ENCODE measurements around the gene MYL5. TPM values are rescaled to one million over a fixed set of nuclear protein-coding genes. Genes with fewer than 3 reads are reported as not detected.
"Not testable (repeated sequence)": the region's sequence is repeated elsewhere in the genome, so short reads cannot be mapped to it uniquely, and the experiment has no call there.

MYL5 gene
- total and polyA plus RNA-seq, 8 donors: 4.0 to 29.3 (median 5.7) TPM

DNA sequence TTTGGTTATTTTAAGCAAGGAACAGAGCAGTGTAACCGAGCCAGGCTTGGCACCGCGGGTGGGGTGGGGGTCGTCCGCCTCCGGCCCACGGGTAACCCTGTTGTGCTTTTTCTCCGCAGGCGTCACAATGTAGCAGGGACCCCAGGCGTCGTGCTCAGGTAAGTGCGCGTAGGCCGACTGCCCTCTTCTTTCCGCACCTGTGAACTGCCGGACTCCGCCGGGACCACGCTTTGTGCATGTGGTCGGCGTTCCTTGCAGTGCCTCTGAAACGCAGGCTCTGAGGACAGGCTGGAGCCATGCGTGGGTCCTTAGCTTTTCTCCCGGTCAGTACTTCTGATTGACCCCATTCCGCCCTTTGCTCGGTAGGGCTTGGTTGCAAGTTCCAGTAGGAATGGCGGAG lies 56.2 kb downstream of the MYL5 start:
- ATAC-seq (no peak), FAIRE-seq (no peak), DNase-seq (no peak)
- H3K4me1 ChIP-seq: no peaks in the 10 kb centered on the region
- H3K36me3 ChIP-seq: peaks cover 4 to 30% (median 19%) of the 10 kb centered on the region in 3 donors
- intact Hi-C loops (cut with DNase I): no loop called here
- H3K4me3 ChIP-seq: no peak overlapping the region
- no peak overlapping the region for H3K27ac ChIP-seq
- WGBS, 2 donors: 97 to 98% methylated on average over 27 of the region's 27 CpGs
- no peaks in the 10 kb centered on the region for H3K9me3 ChIP-seq
- H3K27me3 ChIP-seq: no peaks in the 10 kb centered on the region
- TF ChIP-seq CTCF (IDR thresholded peaks at IDR 0.05): no peak

DNA sequence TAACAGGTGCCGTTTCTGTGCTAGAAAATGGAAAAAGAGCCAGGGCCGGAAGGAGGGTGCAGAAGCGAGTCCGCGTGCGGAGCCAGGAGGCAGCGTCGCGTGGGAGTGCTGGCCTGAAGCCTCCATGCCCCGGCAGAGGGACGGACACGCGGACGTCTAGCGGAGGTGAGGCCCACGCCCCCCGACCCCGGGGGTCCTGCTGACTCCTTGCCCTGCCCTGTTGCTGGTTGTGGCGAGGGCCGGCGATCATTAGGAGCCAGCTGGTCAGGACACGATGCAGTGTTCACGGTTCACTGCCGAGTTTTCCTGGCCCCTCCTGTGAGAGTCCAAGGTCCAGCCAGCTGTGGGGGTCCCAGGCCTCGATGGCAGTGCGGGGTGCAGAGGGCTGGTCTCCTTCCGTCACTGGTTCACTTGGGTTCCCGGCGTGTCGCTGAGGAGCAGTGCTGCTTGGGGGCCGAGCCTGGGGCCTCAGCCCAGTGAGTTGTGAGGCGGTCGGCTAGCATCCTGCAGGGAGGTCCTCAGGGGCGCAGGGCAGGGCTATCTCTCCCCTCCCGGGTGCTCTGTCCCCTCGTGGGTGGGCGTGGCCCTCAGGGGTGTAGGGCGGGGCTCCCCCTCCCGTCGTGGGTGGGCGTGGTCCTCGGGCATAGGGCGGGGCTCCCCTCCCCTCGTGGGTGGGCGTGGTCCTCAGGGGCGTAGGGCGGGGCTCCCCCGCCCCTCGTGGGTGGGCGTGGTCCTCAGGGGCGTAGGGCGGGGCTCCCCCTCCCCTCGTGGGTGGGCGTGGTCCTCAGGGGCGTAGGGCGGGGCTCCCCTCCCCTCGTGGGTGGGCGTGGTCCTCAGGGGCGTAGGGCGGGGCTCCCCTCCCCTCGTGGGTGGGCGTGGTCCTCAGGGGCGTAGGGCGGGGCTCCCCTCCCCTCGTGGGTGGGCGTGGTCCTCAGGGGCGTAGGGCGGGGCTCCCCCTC lies 56.9 kb downstream of the MYL5 start:
- 94 to 96% methylated on average over 38 to 57 of the region's 68 CpGs for WGBS, 2 donors
- ATAC-seq; H3K4me1 ChIP-seq; H3K4me3 ChIP-seq; intact Hi-C loops (cut with DNase I); H3K9me3 ChIP-seq; H3K27ac ChIP-seq; H3K27me3 ChIP-seq; FAIRE-seq: not testable (repeated sequence)
- peaks cover 4 to 35% (median 23%) of the 10 kb centered on the region in 3 donors for H3K36me3 ChIP-seq
- peak in 2 of 6 donors; percentile 20 to 72 for DNase-seq

Other genes with a start within 250 kb of the MYL5 start
- gene ZNF721, start 175.4 kb upstream of the MYL5 start, total RNA-seq: 10 to 100 TPM; 10.7 to 19.6 (median 13.8) TPM
- gene ZNF721, start 175.4 kb upstream of the MYL5 start, polyA plus RNA-seq: 1 to 10 TPM; 7.3 to 10.0 TPM
- gene PIGG, start 175.3 kb upstream of the MYL5 start, total RNA-seq: 10 to 100 TPM; 15.4 to 32.7 (median 22.6) TPM
- gene PIGG, start 175.3 kb upstream of the MYL5 start, polyA plus RNA-seq: 10 to 100 TPM; 42.1 to 47.4 TPM
- gene TMEM271, start 98.2 kb upstream of the MYL5 start, total RNA-seq: under 1 TPM in 4 of 6 donors, not detected in 2; 0.04 to 0.34 (median 0.21) TPM
- under 1 TPM; 0.23 to 0.35 TPM for gene TMEM271, start 98.2 kb upstream of the MYL5 start, polyA plus RNA-seq
- gene PDE6B, start 49.0 kb upstream of the MYL5 start, total RNA-seq: 1 to 10 TPM; 1.5 to 6.6 (median 3.0) TPM
- gene PDE6B, start 49.0 kb upstream of the MYL5 start, polyA plus RNA-seq: 1 to 10 TPM in 1 of 2 donors, under 1 TPM in 1; 0.99 to 3.0 TPM
- 100 to 1,000 TPM in 5 of 6 donors, 10 to 100 TPM in 1; 88.4 to 131 (median 111) TPM for gene ATP5ME, start 266 bp upstream of the MYL5 start, total RNA-seq
- 100 to 1,000 TPM; 310 to 318 TPM for gene ATP5ME, start 266 bp upstream of the MYL5 start, polyA plus RNA-seq
- 1 to 10 TPM; 3.3 to 9.0 (median 5.5) TPM for gene SLC49A3, start 14.6 kb downstream of the MYL5 start, total RNA-seq
- 10 to 100 TPM; 14.3 to 20.8 TPM for gene SLC49A3, start 14.6 kb downstream of the MYL5 start, polyA plus RNA-seq
- gene PCGF3, start 31.3 kb downstream of the MYL5 start, total RNA-seq: 10 to 100 TPM; 12.3 to 34.3 (median 14.3) TPM
- gene PCGF3, start 31.3 kb downstream of the MYL5 start, polyA plus RNA-seq: 10 to 100 TPM; 43.3 to 66.8 TPM
- 1 to 10 TPM in 3 of 6 donors, under 1 TPM in 3; 0.51 to 1.8 (median 0.89) TPM for gene CPLX1, start 151.6 kb downstream of the MYL5 start, total RNA-seq
- 1 to 10 TPM; 6.3 to 7.7 TPM for gene CPLX1, start 151.6 kb downstream of the MYL5 start, polyA plus RNA-seq